GM21619 (cell line): Measurements from ENCODE around the gene SON.

Experiments used
- ATAC-seq: cut with Tn5 transposase; IDR thresholded peaks from one replicate; pipeline ENCODE4 v1.9.1; 2021; ENCODE audit not compliant: unreplicated experiment

The SON gene

DNA sequence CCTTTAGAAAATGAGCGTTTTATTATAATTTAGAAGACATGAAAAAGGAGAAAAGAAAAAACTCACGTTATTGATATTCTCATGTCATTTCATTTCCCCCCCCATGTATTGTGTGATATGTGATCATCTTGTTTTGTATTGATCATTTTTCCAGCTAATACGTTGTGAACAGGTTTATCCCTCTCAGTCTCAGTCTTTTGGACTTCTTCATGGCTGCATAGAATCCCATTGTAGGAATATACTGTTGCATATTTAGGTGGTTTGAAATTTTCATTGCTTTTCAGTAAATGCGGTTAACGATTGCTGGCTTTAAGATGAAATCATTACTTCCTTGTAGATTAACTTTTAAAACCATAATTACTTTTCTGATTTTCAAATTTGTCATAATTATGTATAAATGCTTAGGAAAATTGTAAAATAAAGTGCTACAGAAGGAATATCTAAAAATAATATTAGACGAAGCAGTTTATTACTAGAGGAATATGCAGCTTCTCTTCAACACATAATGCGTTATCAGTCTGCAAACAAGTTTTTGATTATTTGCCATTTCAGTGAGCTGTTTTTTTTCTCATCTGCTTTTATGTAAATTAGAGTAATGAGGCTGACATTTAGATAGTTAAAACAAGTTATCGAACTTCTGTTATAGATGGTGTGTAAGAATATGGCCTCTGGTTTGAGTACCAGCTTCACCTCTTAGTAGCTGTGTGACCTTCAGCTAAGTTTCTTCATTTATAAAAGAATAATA is 1.8 kb downstream of the SON start:
- no peak for ATAC-seq

DNA sequence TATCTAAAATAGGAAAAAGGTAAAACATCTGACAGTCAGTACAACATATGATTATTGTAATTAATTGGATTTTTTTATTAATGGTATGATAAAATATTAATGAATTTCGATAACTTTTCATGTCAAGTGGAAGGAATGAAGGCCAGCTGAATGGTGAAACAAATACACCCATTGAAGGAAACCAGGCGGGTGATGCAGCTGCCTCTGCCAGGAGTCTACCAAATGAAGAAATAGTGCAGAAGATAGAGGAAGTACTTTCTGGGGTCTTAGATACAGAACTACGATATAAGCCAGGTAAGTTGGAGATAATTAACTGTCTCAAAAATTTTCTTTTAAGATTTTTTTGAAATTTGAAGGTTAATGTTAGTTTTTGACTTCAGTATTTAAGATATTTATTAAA is 3.2 kb downstream of the SON start:
- ATAC-seq = no peak

- ATAC-seq = no peak
Observed at GRCh38 chr21:33549848-33550771, 7.3 kb downstream of the SON start.

DNA sequence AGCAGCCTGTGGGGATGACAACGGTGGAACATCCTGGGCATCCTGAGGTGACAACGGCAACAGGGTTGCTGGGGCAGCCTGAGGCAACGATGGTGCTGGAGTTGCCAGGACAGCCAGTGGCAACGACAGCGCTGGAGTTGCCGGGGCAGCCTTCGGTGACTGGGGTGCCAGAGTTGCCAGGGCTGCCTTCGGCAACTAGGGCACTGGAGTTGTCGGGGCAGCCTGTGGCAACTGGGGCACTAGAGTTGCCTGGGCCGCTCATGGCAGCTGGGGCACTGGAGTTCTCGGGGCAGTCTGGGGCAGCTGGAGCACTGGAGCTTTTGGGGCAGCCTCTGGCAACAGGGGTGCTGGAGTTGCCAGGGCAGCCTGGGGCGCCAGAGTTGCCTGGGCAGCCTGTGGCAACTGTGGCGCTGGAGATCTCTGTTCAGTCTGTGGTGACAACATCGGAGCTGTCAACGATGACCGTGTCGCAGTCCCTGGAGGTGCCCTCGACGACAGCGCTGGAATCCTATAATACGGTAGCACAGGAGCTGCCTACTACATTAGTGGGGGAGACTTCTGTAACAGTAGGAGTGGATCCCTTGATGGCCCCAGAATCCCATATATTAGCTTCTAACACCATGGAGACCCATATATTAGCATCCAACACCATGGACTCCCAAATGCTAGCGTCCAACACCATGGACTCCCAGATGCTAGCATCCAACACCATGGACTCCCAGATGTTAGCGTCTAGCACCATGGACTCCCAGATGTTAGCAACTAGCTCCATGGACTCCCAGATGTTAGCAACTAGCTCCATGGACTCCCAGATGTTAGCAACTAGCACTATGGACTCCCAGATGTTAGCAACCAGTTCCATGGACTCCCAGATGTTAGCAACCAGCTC is 8.2 kb downstream of the SON start:
- no peak for ATAC-seq

- no peak for ATAC-seq
Observed at GRCh38 chr21:33551664-33552063, 8.8 kb downstream of the SON start.

GRCh38 chr21:33552093-33552998 is 9.5 kb downstream of the SON start:
- ATAC-seq = no peak

DNA sequence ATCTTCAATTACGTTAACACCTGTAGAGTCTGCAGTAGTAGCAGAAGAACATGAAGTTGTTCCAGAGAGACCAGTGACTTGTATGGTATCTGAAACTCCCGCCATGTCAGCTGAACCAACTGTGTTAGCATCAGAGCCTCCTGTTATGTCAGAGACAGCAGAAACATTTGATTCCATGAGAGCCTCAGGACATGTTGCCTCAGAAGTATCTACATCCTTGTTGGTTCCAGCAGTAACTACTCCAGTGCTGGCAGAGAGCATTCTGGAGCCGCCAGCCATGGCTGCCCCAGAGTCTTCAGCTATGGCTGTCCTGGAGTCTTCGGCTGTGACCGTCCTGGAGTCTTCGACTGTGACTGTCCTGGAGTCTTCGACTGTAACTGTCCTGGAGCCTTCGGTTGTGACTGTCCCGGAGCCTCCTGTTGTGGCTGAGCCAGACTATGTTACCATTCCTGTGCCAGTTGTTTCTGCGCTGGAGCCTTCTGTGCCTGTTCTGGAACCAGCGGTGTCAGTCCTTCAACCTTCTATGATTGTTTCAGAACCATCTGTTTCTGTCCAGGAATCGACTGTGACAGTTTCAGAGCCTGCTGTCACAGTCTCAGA is 10.3 kb downstream of the SON start:
- ATAC-seq = no peak

DNA sequence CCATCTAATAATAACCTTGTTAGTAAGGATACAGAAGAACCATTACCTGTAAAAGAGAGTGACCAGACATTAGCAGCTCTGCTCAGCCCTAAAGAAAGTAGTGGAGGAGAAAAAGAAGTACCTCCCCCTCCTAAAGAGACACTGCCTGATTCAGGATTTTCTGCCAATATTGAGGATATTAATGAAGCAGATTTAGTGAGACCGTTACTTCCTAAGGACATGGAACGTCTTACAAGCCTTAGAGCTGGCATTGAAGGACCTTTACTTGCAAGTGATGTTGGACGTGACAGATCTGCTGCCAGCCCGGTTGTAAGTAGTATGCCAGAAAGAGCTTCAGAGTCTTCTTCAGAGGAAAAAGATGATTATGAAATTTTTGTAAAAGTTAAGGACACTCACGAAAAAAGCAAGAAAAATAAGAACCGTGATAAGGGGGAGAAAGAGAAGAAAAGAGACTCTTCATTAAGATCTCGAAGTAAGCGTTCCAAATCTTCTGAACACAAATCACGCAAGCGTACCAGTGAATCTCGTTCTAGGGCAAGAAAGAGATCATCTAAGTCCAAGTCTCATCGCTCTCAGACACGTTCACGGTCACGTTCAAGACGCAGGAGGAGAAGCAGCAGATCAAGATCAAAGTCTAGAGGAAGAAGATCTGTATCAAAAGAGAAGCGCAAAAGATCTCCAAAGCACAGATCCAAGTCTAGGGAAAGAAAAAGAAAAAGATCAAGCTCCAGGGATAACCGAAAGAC is 11.6 kb downstream of the SON start:
- ATAC-seq = no peak

GRCh38 chr21:33554982-33555344 is 12.1 kb downstream of the SON start:
- no peak for ATAC-seq

DNA sequence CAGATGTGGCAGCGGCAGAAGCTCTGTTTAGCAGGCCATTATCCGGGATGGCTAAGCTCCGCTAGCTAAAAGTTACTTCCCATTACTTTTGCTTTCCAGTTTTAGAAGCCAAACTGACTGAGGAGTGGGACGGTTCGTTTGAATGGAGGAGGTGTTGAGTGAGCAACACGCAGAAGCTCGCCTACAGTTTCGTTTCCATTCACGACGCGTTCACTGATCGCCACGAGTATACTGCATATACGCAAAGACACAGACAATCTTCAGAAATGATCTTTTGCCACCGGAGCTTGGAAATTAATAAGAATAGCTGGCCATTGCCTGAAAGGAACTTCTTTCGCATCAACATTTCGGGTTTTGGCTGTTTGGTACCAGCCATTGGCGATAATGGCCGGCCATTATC is 14.6 kb downstream of the SON start:
- ATAC-seq = no peak

GRCh38 chr21:33558777-33559421 is 16.1 kb downstream of the SON start:
- no peak for ATAC-seq

GRCh38 chr21:33559813-33560212 is 17.0 kb downstream of the SON start:
- no peak for ATAC-seq

DNA sequence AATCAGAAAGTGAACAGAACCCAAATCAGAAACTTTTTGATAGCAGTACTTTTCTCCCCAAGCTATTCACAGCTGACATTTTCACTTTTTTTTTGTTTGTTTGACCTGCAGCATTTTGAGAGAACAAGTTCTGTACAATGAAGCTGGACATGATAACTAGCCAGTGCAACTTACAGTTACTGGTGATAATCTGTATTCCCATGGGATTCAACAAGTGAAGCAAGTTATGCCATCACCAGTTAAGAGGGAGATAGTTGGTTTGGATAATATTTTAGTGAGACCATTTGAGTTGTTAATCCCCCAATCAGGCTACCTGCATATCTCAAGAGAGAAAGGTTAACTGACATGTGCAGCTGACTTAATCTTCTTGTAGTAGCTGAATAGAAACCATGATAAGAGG is 18.1 kb downstream of the SON start:
- ATAC-seq = no peak

DNA sequence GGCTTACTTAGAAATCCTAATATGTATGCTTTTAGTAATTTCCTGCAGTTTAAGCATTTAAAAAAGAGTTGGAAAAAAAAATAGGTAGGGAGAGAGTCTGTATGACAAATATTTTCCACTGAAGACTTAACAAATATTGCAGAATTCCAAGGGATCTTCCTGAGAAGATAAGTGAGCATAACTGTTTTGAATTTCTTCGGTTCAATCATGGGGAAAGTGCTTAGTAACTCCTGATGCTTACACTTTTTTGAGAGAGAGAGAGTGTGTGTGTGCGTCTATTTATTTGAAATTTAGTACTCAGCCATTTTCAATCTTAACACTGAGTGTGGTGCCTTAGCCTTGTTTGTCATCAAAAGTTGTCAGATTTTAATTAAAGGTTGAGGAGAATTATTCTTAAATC is 18.5 kb downstream of the SON start:
- no peak for ATAC-seq

GRCh38 chr21:33562389-33562788 is 19.6 kb downstream of the SON start:
- ATAC-seq = no peak

DNA sequence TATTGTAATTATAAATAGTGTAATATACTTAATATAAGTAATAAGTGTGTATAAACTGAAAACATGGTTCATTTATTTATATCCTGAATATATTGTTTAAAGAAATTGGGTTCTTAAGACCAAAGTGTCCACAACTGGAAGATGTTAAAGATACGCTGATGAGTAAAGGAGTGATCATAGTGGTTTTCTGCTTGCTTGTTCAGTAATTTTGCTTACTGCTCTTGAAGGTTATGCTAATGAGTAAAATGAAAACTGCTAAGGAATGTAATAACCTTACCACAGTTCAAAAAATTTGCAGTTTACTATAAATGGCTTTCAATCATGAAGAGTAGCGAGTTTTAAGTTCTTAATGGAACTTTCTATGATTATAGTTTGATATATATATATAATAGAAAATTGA is 23.7 kb downstream of the SON start:
- ATAC-seq = no peak

DNA sequence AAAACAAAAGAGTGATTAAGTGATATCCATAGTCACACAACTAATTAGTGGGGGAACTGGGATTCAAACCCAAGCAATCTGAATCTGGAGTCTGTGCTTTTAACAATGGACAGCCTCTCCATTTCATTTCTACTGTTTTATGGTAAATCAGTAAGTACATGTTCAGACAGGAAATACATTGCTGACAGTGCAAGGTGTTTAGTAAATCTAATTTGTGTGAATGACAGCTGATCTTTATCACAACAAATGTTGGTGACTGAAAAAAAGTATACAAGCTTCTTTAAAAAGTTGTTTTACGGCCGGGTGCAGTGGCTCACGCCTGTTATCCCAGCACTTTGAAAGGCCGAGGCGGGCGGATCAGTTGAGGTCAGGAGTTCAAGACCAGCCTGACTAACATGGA is 25.1 kb downstream of the SON start:
- ATAC-seq = no peak

DNA sequence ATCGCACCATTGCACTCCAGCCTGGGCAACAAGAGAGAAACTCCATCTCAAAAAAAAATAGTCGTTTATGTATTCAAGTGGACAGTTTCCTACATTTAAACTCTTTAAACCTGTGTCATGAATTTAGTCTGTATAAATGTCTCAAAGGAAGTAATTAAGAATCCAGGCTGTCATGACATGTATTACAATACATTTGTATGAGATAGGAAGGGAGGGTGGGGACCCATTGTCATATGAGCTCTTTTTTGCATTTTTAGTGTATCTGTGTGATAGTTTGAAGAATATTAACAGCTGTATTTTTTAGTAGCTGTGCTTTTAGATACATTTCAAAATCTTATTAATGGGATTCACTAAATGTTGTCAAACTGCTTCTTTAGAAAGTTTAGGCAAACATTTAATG is 25.6 kb downstream of the SON start:
- no peak for ATAC-seq

GRCh38 chr21:33569991-33570390 is 27.2 kb downstream of the SON start:
- no peak for ATAC-seq
